GM19455 (cell line): ENCODE results near the gene IGFBP6.

ENCODE experiments used
- ATAC-seq: cut with Tn5 transposase; IDR thresholded peaks from one replicate; pipeline ENCODE4 v1.9.1; 2021; ENCODE audit not compliant: unreplicated experiment

Gene IGFBP6

GRCh38 chr12:53058674-53059433 is 38.6 kb upstream of the IGFBP6 start:
- ATAC-seq = no peak

GRCh38 chr12:53059434-53060063 is 37.9 kb upstream of the IGFBP6 start:
- ATAC-seq = no peak

- ATAC-seq = no peak
Observed at GRCh38 chr12:53060064-53060720, 37.3 kb upstream of the IGFBP6 start.

DNA sequence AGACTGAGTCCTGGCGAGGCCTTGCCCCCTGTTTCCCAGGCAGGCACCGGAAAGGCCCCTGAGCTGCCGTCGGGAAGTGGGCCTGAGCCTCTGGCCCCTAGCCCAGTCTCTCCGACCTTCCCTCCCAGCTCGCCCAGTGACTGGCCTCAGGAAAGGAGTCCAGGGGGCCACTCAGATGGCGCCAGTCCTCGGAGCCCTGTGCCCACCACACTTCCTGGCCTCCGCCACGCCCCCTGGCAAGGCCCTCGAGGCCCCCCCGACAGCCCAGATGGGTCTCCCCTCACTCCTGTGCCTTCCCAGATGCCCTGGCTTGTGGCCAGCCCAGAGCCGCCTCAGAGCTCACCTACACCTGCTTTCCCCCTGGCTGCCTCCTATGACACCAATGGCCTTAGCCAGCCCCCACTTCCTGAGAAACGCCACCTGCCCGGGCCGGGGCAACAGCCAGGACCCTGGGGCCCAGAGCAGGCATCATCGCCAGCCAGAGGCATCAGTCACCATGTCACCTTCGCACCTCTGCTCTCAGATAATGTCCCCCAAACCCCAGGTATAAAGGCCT is 36.7 kb upstream of the IGFBP6 start:
- ATAC-seq = no peak

DNA sequence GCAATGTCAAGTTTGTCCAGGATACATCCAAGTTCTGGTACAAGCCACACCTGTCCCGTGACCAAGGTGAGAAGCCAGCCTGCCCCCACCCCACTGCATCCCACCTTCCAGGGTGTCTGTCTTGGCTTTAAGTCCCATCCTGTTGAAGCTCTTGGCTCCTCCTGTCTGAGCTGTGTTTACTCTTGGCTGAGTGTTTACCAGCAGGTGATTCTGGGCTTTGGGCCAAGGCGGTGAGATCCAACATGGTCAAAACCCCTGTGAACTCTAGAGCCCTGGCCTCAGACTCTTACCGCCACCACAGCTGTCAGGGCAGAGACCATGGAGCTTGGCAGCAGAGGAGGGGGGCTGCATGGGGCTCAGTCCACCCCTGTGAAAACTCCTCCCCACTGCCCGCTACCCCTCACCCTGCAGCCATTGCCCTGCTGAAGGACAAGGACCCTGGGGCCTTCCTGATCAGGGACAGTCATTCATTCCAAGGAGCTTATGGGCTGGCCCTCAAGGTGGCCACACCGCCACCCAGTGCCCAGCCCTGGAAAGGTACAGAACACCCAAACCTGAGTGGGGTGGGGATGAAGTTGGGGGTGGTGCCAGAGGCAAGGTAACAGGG is 36.0 kb upstream of the IGFBP6 start:
- ATAC-seq = no peak

DNA sequence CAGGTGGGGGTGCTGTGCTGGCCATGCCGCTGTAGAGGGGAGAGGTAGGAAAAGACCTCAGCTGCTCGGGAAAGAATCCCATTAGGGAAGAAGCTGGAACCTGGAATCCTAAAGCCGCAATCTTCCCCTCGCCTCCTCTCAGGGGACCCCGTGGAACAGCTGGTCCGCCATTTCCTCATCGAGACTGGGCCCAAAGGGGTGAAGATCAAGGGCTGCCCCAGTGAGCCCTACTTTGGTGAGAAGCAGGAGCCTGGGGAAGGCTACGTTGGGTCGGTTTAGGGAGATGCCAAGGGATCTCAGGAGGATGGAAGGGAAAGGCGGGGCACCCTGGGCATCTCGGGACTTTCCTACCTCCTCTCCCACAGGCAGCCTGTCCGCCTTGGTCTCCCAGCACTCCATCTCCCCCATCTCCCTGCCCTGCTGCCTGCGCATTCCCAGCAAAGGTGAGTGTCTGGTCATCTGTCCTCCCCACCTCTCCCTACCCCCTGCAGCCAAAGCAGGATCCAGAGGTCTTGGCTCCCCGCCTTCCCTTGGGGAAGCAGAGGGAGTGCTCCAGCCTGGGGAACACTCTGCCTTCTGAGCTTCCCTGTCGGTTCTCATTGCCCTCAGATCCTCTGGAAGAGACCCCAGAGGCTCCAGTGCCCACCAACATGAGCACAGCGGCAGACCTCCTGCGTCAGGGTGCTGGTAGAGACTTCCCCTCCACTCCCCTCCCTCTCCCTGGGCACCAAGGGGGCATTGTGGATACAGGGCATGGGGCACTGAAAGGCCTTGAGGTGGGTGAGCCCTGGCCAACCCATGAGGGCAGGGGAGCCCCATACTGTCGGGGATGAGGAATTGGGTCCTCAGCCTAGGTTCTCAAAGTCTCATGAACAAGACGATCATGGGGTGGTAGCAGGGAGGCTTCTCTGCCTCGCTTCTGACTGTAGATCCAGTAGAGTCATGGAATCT is 35.2 kb upstream of the IGFBP6 start:
- ATAC-seq = no peak

- ATAC-seq = no peak
Observed at GRCh38 chr12:53062977-53063707, 34.3 kb upstream of the IGFBP6 start.

DNA sequence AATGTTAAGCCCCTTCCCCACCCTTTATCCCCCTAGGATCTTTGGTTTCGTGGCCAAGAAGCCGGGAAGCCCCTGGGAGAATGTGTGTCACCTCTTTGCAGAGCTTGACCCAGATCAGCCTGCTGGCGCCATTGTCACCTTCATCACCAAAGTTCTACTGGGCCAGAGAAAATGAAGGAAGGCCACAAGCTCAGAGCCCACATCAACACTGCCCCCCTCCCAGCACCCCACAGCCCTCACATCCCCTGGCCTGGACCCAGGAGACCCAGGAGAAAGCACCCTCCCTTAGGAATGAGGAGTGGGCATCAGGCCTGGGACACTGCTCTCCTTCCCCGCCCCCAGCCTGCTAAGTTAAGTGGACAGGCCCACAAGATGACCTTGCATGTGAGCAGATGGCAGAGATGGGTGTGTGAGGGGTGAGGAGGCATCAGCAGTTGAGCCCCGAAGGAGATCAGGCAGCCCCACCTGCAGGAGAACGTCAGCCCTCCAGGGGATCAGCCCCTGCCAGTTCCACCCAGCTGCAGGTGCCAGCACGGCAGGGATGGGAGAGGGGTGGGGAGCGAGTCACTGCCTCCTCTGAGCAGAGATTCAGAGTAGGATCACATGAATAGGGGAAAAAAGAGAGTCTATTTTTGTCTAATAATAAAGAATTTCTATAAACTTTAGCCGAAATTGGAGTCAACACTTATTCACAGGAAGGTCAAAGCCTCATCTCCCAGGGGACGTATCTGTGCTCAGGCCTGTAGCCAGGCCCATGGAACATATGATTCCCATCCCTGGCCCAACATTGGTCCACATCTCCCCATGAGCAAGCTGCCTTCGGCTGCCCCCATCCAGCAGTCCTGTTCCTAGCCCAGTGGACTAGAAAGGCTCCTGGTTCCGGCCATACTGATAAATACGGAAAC is 33.5 kb upstream of the IGFBP6 start:
- ATAC-seq = no peak

DNA sequence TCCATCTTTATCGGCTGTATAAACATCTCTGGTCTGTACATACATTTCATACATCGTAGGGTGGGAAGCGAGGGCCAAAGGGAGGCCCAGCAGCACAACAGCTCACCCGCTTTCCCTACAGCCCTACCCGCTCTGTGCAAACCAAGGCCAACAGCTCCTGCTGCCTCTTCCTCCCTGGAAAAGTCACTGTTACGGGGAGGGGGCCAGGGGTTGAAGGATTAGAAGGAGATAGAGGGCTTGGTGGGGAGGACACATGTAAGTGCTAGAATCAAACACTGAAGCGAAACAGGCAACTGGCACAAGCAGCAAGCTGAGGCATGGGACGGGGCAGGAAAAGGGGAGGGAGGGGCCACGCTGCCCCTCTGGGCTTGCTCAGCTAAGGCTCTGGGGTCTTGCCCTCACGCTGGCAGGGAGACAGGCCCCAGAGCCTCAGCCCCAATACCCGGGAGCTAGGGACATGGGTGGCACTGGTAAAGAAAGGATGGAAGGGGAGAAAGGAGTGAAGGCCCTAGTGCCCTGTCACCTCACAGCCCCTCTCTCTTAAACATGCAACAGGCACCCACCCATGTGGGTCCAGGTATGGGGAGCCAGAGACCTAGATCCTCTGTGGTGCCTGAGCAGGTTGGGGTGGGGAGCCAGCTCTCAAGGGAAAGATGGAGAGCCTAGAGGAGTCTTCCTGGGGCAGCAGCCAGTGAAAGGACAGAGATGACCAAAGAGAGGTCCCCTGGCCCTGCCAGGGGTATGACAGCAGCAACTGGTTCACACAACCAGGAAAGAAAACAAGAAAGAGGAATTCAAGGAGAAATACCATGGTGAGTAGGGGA is 32.6 kb upstream of the IGFBP6 start:
- no peak for ATAC-seq

DNA sequence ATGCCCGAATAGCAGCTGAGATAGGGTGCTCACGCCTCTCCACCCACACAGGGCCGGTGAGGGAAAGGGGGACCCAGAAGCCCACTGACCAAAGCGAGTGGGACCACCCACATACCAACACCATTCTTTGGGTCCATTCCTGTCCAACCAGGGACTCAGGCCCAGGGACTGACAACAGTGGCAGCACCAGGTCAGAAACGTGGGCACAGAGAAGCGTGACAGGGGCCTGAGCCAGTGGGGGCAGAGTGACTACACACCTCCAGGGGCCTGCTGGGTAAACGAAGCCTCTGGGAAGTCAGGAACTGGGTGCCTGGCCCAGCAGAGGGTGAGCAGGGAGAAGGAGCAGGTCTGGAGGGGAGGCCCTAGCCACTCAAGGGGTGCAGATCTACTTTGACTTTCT is 32.0 kb upstream of the IGFBP6 start:
- ATAC-seq = no peak

DNA sequence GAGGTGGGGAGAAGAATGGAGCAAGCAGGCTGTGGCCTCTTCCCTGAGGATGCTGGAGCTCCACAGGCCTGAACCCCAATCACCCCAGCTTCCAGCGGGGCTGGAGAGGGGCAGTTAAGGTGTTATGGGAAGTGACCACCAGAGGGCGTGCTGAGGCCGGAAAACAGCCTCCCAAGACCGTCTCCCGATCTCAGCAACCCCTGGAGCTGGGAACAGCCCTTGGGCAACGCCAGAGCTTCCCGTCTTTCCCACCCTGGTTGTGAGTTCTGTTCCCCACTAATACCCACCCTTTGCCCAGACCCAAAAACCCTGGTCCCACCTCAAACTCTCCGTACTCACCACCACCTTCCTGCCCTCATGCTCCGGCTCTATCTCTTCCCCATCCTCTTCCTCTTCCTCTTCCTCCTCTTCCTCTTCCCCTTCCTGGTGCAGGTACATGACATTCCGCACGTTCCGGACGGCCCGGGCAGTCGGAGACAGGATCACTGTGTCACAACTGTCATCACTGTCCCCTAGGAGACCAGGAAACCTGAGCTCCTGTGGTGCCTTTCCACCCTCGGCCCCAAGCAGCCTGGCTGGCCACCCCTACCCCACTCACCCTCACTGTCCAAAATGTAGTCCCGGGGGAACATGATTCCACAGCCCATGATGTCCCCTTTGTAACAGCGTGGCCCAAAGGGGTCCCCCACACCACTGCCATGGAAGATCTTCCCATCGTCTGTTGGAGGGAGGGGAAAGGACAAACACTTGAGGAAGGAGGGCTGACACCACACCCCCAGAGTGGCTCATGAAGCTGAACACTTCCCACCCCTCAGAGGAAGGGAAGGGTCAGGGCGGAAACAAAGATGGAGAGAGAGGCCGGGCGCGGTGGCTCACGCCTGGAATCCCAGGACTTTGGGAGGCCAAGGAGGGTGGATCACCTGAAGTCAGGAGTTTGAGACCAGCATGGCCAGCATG is 31.2 kb upstream of the IGFBP6 start:
- ATAC-seq = no peak

DNA sequence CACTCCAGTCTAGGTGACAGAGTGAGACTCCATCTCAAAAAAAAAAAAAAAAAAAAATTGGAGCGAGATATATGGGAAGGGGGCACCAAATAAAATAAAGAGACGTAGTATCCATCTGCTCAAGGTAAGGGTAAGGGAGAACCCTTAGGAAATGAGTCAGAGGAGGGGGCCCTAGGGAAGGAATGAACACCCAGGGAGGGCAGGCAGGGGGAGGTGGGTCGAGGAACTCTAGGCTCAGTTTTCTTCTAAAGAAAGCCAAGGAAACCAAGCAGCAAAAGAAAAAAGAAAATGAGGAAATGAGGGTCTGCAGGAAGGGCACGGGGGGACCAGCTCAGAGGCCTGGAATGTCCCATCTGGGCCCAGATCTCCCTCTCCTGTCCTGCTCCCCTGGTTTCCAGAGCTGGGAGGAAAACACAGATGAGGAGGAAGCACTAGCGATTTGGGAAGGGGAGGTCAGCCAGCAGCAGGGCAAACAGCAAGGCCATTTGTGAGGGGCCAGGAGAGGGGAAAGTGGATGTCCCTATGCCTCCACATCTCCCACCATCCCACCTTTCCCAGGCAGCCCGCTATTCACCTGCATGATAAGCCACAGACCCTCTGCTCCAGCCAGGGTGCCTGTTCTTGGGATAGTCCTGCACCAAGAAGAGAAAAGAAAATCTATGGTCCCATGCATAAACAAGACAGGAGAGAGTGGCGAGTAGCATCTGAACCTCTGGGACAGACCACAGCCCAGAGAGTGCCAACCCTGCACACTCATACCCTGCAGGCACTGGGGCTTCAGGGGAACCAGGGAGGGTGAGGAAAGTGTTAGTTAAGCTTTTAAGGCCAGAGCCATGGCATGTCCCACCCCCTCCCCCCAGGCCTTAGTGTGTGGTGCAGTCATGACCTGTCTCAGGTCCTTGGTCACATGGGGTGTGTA is 30.1 kb upstream of the IGFBP6 start:
- no peak for ATAC-seq

DNA sequence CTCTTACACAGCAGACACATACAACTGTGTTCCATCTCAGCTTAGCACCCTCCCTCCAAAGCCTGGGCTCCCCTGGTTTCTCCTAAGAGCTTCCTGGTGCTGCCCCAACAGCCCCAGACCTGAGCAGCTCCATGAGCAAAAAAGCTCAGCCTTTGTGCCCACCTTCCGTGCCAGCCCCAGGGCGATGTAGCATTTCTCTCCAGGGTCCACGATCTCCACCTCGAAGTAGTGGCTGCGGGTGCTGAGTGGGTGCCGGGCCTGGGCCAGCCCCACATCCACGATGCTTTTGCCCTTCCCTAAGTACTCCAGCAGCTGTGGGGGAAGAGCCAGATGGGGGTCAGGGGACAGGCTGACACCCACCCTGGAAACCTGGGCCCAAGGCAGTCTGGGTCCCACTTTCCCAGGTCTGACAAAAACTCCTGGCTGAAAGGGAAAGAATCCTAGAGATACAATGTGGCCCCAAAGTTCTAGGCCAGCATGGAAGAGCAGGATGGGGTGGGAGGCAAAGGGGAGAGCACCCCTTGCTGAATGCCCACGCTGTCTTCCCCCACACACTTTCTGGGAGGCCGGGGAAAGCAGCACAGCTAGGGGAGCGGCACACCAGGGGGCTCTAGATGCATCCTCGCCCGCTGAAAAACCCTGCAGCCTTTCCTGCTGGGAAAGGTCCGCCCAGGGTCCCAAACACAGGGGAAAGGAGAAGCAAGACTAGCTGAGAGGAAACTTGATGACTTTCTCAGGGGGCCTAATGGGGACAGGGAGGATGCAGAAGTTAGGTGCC is 29.3 kb upstream of the IGFBP6 start:
- no peak for ATAC-seq

DNA sequence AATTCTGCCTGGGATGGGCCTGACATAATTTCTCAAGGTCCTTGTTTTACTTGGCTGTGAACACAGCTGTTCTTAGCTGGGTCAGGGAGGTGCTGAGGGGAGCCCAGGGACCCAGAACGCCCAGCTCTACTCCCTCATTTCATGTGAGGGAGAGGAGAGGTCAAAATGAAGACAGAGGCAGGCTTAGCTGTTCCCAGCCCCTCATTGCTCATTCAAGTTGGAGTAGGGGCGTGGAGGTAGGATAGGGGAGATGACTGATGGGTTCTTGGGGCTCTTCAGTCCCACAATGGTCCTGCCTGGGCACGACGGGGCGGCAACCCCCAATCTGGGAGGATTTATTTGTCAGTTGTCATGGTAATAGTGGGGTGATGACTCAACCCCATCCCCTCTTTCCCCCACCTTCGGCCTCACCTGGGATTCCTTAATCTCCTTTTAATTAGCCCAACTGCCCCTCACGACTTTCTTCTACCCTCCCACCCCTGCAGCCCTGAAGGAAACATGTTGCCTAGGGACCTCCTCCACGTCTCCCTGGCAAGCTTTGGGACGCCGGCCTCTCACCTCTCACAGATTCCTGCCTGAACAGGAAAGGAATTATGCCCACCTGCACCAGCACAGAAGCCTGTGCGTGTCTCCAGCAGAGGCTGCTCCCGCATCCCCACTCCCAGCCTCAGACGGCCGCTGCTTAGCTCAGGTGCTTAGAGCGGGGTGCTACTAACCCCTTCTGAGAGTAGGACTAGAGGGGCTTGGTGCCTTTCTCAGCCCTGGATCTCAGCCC is 28.5 kb upstream of the IGFBP6 start:
- ATAC-seq = no peak
